Lower leg skin (tissue), 4 donors: ENCODE results near the gene RAB19. TPM values are rescaled to one million over a fixed set of nuclear protein-coding genes. Genes with fewer than 3 reads are reported as not detected.

Experiments used
- DNase-seq, 2 donors: peaks; one replicate each; pipeline ENCODE4 v3.0.0-alpha.2; 2019; ENCODE audit warnings: low spot score in 2 of 2
- H3K4me3 ChIP-seq: fragments of 200-600 bp; sonication (generic); 2 replicates; pipeline ENCODE4 v1.5.1; 2017; ENCODE audit warnings: mild to moderate bottlenecking, low read depth; ENCODE audit not compliant: poor library complexity, severe bottlenecking
- POLR2A ChIP-seq, 2 donors: fragments of 450-650 bp; IDR thresholded peaks; one replicate each; pipeline ENCODE4 v1.6.1; 2016 to 2017; ENCODE audit warnings: antibody characterized with exemption in 2 of 2, mild to moderate bottlenecking in 1 of 2, moderate library complexity in 1 of 2
- WGBS, 2 donors: methylation state at CpG; one replicate each; pipeline ENCODE4 v1.1.5; 2018; 5-methylcytosine and 5-hydroxymethylcytosine counted together
- intact Hi-C: fragments of 100-400 bp; cut with DNase I; formaldehyde crosslinking; loops from one replicate; pipeline ENCODE4 v1.15.0; 2023; ENCODE audit warnings: low total_unique reads
- total RNA-seq, 4 donors: library from RNA; depleted of rRNA; stranded (reverse); fragments of >200 nt; gene quantifications; one replicate each; pipeline ENCODE4 v1.1.0, GENCODE V29; 2016
- TF ChIP-seq, protein P1 (sequence below), 3 donors: fragments of 450-650 bp; IDR thresholded peaks; one replicate each; pipeline ENCODE4 v1.5.1; 2016; ENCODE audit warnings: antibody characterized with exemption in 3 of 3, mild to moderate bottlenecking in 3 of 3, moderate library complexity in 2 of 3

The RAB19 gene
- total RNA-seq, 4 donors from 2014 or later: 0.47 to 1.5 (median 0.72) TPM; not detected in 1

DNA sequence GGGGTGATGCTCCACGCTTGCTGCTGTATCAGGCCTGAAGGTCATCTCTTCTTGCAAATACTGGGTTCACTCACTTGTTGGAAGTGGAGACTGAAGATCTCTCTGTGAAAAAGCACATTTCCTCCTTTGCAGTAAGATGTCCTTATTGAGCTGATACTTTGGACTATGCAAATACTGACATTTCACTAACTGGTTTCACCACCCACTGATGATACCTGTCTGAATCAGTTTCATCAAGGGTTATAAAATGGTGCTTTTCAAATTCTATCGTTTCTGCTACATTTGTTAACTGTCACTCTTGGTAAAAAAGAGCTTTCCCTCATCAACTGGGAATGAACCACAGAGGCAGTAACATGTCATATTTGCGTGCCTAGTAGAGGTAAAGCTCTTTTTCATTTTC is 35.5 kb downstream of the RAB19 start:
- DNase-seq: no peak
- H3K4me3 ChIP-seq: no peak overlapping the region
- intact Hi-C loops: no loop called here
- TF ChIP-seq, protein P1, sequence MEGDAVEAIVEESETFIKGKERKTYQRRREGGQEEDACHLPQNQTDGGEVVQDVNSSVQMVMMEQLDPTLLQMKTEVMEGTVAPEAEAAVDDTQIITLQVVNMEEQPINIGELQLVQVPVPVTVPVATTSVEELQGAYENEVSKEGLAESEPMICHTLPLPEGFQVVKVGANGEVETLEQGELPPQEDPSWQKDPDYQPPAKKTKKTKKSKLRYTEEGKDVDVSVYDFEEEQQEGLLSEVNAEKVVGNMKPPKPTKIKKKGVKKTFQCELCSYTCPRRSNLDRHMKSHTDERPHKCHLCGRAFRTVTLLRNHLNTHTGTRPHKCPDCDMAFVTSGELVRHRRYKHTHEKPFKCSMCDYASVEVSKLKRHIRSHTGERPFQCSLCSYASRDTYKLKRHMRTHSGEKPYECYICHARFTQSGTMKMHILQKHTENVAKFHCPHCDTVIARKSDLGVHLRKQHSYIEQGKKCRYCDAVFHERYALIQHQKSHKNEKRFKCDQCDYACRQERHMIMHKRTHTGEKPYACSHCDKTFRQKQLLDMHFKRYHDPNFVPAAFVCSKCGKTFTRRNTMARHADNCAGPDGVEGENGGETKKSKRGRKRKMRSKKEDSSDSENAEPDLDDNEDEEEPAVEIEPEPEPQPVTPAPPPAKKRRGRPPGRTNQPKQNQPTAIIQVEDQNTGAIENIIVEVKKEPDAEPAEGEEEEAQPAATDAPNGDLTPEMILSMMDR (IDR thresholded peaks at IDR 0.05): no peak
- TF ChIP-seq POLR2A (IDR thresholded peaks at IDR 0.05): no peak
- WGBS, 2 donors: 73 to 76% methylated on average over 3 of the region's 3 CpGs

DNA sequence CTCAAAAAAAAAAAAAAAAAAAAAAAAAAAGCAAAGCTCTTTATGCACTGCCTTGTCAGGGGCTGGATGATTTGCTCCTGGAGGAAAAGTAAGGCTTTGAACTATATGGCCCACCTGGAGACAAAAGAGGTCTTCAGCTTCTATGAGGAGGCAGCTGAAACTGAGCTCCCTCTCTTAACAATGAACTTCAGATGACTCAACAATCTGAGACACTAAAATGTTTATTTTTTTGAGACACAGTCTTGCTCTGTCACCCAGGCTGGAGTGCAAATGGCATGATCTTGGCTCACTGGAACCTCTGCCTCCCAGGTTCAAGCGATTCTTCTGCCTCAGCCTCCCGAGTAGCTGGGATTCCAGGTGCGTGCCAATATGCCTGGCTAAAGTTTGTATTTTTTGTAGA is 36.7 kb downstream of the RAB19 start:
- 90 to 93% methylated on average over 3 of the region's 3 CpGs for WGBS, 2 donors
- DNase-seq: no peak
- H3K4me3 ChIP-seq: no peak overlapping the region
- TF ChIP-seq, protein P1 (IDR thresholded peaks at IDR 0.05): no peak
- TF ChIP-seq POLR2A (IDR thresholded peaks at IDR 0.05): no peak
- intact Hi-C loops: no loop called here

DNA sequence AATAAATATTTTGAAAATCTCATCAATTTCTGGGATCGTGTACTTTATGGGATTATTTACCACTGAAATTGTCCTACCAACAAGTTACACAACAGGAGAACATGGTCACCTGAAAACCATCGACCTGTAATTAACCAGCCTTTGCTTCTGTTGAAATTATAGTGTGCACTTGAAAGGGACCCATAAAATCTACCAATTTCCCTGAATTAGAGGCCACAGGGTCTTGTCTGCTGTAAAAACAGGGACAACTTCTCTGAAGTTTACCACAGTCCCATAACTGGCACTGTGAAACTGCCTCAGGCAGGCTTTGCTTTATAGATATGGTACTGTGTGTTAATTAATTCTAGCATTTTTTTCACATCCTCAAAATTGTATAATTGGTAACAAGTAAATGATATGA is 37.7 kb downstream of the RAB19 start:
- H3K4me3 ChIP-seq: no peak overlapping the region
- WGBS, 2 donors: 67 to 69% methylated on average over 2 of the region's 2 CpGs
- intact Hi-C loops: no loop called here
- no peak for DNase-seq
- TF ChIP-seq POLR2A (IDR thresholded peaks at IDR 0.05): no peak
- TF ChIP-seq, protein P1 (IDR thresholded peaks at IDR 0.05): no peak

DNA sequence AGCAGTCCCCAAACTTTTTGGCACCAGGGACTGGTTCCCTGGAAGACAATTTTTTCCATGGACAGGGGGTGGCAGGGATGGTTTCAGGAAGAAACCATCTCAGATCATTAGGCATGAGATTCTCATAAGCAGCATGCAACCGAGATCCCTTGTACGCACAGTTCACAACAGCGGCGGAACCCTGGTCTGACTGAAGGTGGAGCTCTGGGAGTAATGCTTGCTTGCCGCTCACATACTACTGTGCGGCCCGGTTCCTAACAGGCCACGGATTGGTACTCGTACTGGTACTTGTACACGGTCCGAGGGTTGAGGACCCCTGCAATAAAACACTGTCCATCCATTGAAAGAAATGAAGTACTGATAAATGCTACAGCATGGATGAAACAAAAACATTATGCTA is 42.6 kb downstream of the RAB19 start:
- no peak overlapping the region for H3K4me3 ChIP-seq
- no peak for DNase-seq
- TF ChIP-seq, protein P1 (IDR thresholded peaks at IDR 0.05): no peak
- TF ChIP-seq POLR2A (IDR thresholded peaks at IDR 0.05): no peak
- 90 to 97% methylated on average over 11 of the region's 11 CpGs for WGBS, 2 donors
- intact Hi-C loops: no loop called here

DNA sequence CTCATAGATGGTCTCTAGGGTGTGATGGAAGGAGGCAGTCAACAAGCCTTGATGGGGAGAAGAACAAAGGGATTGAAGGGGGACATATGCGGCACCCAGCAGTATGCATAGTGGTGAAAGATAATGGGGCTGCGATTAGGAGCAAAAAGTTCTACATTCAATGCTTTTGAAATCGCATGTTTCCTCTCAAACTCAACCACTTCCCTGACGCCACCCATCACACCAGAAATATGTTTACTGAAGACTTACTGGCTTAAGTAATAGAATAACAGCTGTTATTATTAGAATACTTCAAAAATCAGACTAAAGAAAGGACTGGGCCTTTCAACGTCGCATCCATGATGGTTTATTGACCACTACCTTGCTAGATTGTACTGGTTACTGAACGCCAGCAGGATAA is 44.0 kb downstream of the RAB19 start:
- TF ChIP-seq, protein P1 (IDR thresholded peaks at IDR 0.05): no peak
- TF ChIP-seq POLR2A (IDR thresholded peaks at IDR 0.05): no peak
- DNase-seq: no peak
- no peak overlapping the region for H3K4me3 ChIP-seq
- intact Hi-C loops: no loop called here
- WGBS, 2 donors: 90 to 93% methylated on average over 7 of the region's 7 CpGs

DNA sequence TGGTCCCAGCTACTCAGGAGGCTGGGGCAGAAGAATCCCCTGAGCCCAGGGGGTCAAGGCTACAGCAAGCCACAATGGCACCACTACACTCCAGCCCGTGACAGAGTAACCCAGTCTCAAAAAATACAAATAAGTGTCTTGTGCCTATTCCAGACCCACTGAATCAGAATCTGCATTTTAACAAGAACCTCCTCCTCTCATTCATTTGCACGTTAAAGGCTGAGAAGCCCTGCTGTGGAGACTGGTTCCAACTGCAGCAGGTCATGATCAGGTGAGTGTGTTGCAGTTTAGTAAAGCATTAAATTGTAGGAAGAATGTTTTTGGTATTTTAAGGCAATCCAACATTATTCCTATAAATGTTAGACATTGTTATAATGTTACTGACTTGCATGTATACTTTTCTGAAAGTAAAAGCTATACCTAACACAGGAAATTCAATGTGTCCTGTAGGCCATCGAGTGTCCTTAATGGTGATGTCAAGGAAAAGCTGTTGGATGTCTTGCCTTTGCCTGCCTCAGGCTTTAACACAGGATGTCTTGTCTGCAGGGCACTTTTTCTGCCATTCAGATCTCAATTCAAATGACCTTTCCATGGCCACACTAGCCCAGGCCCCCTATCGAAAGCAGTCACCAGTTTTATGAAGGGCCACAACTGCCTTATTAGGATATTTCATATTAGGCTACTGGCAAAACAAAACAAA is 45.1 kb downstream of the RAB19 start:
- H3K4me3 ChIP-seq: no peak overlapping the region
- 80 to 84% methylated on average over 4 of the region's 4 CpGs for WGBS, 2 donors
- TF ChIP-seq POLR2A (IDR thresholded peaks at IDR 0.05): no peak
- TF ChIP-seq, protein P1 (IDR thresholded peaks at IDR 0.05): no peak
- DNase-seq: no peak
- intact Hi-C loops: no loop called here
